ENCODE results near the gene PAX3. TPM values are rescaled to one million over a fixed set of nuclear protein-coding genes. Genes with fewer than 3 reads are reported as not detected.

PAX3 gene
- 18.3 and 21.6 TPM in 2 replicates for total RNA-seq (2014; rRNA removed; shearing (Covaris generic))
- polyA plus RNA-seq (2015; cell fraction: cytosol; rRNA removed), result 31.9 and 33.7 TPM in 2 replicates
- polyA plus RNA-seq (2015; cell fraction: nucleus; rRNA removed), result 33.1 and 39.2 TPM in 2 replicates

DNA sequence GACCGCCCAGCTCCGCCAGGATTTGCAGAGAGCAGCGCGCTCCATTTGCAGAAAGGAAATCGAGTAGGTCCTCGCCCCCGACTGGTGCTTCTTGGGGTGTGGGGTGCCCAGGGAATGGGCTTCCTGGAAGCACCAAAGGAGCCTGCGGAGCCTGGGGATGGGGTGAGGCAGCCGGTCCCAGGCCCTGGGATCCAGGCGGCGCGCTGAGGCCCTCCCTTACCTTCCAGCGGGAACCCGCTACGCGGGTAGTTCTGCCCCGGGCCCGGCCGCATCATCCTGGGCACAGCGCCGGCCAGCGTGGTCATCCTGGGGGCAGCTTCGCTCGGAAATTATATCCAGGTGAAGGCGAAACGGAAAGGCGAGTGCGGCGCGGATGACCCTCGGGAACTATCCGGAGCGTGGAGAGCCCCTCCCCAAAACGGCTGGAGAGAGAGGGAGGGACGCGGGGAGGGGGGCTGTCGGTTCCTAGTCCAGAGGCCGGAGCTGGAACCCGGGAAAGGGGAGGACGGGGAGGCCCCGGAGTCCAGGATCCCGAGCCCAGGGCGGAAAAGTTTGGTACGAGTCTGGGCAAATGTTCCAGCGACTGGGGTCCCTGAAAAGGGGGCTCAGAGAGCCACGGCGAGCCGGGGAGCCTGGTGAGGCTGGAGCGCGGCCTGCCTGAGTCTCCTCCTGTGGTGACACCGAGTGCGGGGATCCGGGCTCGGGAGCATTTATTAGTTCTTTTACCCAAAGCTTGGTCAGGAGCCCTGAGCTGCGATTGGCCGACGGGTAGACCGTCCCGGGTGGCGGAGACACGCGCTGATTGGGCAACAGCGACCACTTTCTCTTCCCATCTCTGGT lies at the start of gene PAX3:
TSS of gene PAX3 (minus strand) at position 688 of the 840 bp plus-strand sequence. CDS start at position 305, 383 bp downstream.
- in situ Hi-C loops (cut with HindIII; ENCODE audit: low pct_unique_long_range_greater_than_20kb, low sequenced_read_pairs), result no loop called here
- DNase-seq (ENCODE audit: low read depth, low spot score), result peak; percentile 88

DNA sequence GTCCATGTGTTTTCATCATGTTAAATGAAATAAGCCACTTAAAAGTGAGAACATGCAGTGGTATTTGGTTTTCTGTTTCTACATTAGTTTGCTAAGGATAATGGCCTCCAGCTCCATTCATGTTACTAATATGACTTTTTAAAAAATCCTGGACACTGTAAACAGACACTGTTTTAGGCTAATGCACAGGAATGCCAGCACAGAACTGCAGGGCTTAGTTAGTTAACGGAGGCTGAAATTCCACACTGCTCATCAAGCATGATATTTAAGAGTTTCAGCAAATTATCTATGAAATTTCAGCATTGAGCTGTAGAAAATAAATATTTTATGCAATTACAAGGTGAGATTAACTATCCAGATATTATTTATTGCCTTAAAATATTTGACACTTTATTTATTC lies 42.5 kb upstream of the PAX3 start:
- no peak for DNase-seq (ENCODE audit: low read depth, low spot score)
- in situ Hi-C loops (cut with HindIII; ENCODE audit: low pct_unique_long_range_greater_than_20kb, low sequenced_read_pairs), result no loop called here

DNA sequence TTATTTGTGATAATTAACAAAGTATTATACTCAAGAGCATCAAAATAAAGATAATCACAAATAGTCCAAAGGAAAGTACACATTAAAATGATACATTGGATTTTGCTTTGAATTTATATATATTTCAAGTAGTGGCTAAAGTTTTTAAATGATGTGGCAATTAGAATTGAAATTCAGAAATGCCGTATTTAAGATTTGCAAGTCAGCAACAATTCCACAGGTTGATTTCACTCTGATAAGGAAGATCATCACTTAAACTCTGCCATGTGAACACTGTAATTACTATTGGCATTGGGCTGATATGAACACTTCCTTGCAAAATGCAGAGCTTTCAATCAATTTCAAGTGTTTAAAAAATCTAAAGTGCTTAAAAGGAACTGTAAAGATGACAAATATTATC lies 39.6 kb upstream of the PAX3 start:
- DNase-seq (ENCODE audit: low read depth, low spot score), result no peak
- in situ Hi-C loops (cut with HindIII; ENCODE audit: low pct_unique_long_range_greater_than_20kb, low sequenced_read_pairs), result no loop called here

DNA sequence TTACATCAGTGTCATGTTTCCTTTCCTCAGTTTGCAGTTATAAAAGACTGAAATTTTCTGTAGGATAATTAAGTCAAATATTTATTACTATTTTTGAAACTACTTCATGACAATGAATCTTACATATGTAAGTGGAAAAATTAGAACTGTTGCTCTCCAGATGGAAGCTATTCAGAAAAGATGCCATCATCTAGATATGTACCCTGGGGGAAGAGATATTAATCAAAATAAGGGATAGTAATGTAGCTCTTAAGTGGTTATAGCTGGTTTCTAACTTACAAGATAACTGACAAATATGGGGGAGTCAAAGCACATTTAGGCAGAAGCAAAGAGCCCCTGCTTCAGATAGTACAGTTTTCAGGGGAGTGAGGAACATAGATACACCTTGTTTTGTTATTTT lies 38.1 kb upstream of the PAX3 start:
- in situ Hi-C loops (cut with HindIII; ENCODE audit: low pct_unique_long_range_greater_than_20kb, low sequenced_read_pairs), result no loop called here
- DNase-seq (ENCODE audit: low read depth, low spot score), result no peak

DNA sequence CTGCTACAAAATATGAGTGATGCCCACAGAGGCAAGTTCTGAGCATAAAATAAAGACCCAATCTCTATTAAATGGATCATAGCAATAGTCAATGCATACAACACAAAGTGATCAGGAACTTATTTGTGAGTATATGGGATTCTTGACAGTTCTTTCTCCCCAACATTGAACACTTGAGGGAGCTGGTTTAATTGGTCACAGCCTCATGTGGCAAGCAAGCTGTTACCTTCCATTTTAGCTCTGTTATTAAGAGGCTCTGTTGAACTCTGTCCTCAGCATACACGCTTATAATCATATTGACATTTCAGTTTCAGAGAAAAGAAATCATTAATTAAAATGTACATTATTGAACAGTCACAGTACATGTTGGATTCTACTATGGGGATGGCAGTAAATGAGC lies 37.6 kb upstream of the PAX3 start:
- no peak for DNase-seq (ENCODE audit: low read depth, low spot score)
- in situ Hi-C loops (cut with HindIII; ENCODE audit: low pct_unique_long_range_greater_than_20kb, low sequenced_read_pairs), result no loop called here

DNA sequence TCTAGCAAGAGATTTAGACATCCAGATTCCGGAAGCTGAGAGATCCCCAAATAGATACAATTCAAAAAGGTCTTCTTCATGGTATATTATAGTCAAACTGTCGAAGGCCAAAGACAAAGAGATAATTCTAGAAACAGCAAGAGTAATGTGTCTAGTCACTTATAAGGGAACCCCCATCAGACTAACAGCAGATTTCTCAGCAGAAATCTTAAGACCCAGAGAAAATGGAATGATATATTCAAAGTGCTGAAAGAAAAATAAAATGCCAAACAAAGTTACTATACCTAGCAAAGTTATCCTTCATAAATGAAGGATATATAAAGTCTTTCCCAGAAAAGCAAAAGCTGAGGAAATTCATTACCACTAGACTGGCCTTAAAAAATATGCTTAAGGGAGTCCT lies 36.1 kb upstream of the PAX3 start:
- DNase-seq (ENCODE audit: low read depth, low spot score), result no peak
- in situ Hi-C loops (cut with HindIII; ENCODE audit: low pct_unique_long_range_greater_than_20kb, low sequenced_read_pairs), result no loop called here

DNA sequence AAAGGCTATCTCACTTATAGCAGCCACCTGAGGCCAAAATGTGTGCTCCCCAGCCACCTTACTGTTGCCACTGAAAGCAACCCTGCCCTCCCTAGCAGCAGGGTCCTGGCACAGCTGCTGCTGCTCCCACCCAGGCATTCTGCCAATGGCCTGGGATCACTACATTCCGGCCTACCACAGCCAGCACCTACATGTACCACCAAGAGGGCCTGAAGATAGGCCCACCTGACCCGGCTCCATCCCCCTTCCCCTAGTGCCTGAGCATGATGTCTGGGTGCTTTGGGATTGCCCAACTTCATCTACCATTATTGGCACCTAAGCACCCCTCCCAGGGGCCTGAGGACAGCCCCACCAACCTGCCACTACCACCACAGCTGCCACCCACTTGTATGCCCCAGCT lies 34.6 kb upstream of the PAX3 start:
- in situ Hi-C loops (cut with HindIII; ENCODE audit: low pct_unique_long_range_greater_than_20kb, low sequenced_read_pairs), result no loop called here
- DNase-seq (ENCODE audit: low read depth, low spot score), result no peak

DNA sequence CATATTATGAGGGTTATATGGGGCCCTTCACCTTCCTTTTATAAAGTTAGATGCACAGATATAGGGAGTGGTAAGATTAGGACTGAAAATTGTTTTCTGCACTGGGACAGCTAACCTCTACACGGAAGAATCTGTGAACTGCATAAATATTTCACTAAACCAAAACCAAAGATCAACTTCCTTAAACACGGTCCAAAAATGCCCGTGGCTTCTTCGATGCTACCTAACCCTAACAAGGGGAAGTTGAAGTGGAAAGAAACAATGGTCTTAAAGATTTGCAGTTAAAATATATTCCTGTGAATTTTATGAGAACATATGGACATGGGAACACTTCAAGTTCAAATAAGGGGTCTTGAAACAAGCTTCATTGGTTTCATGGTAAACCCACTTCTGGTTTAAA lies 33.3 kb upstream of the PAX3 start:
- in situ Hi-C loops (cut with HindIII; ENCODE audit: low pct_unique_long_range_greater_than_20kb, low sequenced_read_pairs), result no loop called here
- DNase-seq (ENCODE audit: low read depth, low spot score), result no peak

DNA sequence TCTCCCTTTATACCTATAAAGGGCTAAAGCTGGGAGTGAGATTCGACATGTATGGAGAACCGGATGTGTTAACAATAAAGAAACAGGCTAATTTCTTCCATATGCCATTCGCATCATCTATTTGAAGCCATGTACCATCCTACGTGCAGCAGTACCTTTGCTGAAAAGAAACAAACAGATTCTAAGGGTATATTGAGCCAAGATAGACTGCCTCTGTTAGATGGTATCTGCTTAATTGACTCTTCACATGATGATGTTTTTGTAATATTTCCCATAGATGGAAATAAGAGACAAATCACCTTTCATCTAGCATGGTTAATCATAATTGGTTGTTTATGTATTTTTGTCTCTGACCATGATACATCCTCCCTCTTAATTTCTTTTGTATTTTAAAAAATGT lies 32.1 kb upstream of the PAX3 start:
- no peak for DNase-seq (ENCODE audit: low read depth, low spot score)
- in situ Hi-C loops (cut with HindIII; ENCODE audit: low pct_unique_long_range_greater_than_20kb, low sequenced_read_pairs), result no loop called here

DNA sequence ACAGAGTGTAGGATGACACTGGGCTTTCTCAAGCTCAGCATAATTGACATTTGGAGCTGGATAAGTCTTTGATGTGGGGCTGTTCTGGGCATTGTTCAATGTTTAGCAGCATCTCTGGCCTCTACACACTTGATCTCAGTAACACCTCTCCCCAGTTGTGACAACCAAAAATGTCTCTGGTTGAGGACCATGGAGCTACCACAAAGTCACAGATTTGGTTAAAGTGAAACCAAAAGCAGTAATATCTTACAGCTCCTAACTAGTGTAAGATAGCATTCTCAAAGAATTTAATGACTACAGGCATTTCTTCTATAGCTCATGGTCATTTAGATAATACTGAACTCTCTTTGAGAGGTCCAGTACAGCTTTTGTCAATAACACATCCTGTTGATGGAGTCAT lies 23.4 kb upstream of the PAX3 start:
- DNase-seq (ENCODE audit: low read depth, low spot score), result no peak
- in situ Hi-C loops (cut with HindIII; ENCODE audit: low pct_unique_long_range_greater_than_20kb, low sequenced_read_pairs), result no loop called here

DNA sequence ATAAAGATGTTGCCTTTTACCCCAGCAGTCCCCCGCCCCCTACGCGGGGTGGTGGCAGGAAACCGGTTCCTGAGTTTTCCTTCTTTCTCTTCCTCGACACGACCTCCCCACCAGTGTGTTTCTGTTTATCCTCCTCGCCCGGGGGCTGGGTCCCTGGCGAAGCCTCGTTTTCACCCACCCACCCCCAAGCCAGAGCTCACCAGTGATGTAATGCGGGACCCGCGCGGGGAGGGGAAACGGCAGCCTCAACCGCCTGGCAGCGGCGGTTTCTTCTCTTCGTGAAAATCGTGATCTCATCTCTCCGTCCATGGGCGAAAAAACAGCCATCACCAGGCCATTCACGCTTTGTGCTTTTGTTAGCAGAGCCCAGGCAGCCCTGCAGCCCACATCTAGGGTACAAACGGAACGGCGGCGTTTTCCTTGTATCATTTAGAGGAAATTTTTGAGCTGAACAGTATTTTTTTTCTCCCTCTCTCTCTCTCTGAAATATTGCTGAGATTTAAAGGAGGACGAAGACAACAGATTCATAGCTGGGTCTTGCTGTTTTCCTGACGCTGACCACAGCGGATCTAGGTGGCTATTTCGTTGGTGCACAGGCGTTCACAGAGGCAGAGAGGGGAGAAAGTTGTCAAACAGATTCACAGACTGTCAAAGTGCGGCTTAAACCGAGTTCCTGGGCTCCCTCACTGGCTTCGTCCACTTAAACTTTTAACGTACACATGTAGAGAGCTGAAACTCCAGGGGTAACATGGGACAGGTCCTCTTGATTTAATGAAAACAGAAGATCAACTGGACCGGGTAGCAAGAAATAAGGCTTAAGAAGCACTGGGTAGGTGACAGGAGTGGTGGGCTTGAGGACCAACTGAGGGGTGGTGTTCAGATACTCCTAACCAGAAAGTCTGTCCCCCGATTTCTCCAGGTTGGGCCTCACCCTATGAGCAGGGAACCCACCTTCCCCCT lies 21.9 kb upstream of the PAX3 start:
- DNase-seq (ENCODE audit: low read depth, low spot score), result no peak
- in situ Hi-C loops (cut with HindIII; ENCODE audit: low pct_unique_long_range_greater_than_20kb, low sequenced_read_pairs), result no loop called here

DNA sequence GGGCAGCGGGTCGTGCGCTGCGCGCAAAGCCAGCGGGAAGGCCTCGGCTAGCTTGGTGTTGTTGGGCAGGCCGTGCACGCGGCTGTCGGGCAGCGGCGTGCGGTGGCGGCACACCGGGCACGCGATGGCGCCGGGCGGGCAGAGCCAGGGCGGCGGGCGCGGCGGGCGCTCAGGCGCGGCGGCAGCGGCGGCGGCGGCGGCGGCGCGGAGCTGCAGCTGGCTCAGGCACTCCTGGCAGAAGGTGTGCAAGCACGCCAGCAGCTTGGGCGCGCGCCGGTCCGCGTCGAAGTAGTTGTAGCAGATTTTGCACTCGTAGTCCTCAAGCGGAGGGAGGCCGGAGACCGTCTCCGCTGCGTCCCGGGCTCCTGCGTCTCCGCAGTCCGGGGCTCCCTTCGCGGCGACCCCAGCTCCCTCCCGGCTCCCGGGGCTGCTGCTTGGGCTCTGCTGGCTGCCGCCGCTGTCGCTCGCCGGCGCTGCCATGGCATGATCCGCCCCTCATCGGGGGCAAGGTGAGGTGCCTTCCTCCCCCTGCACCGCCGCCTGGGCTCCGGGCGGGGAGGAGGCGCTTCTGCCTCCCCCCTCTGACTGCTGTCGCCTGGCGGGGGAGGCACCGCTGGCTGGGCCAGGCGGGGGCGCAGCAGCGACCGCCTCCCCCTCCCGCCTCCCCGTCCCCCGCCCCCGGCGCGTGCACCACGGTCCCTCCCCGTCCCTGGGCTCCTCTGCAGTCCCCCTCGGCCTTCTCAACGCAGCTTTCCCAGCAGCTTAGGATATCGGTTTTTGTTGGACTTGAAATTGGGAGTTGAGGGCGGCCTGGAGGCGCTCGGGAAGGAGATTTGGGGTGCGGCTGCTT lies 21.0 kb upstream of the PAX3 start:
- peak; percentile 10 for DNase-seq (ENCODE audit: low read depth, low spot score)
- in situ Hi-C loops (cut with HindIII; ENCODE audit: low pct_unique_long_range_greater_than_20kb, low sequenced_read_pairs), result no loop called here

DNA sequence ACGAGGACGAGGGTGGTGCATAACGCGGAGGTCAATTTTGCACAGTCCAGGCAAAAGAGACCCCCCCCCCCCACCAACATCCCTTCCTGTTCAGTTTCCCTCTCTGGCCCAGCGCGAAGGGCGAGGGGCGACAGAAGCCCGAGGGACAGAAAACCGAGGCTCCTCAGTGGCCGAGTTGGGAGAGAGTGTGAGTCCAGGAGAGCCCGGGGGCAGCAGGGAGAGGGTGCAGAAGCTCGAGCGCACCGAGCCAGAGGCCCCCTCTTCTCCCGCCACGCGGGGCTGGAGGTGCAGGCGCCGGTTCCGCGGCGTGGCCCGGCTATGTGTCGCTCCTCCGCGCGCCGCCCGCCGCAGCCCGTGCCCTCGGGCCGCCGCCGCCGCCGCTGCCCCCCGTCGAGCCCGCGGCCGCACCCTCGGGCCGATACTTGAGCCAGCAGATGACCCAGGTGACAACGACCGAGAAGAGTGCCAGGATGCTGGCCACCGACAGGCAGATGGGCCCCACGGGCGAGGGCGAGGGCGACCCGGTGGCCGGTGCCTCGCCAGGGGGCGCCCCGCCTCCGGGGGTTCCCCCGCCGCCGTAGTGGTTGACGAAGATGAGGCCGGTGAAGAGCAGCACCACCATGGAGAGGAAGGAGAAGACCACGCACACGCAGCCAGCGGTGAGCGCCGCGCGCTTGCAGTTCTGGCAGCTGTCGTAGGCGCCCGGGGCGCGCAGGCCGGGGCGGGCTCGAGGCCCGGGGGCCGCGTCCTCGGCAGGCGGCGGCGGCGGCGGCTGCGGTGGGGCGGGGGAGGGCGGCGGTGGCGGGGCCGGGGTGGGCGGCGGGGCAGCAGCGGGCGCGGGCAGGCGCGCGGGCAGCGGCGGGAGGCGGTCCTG lies 20.2 kb upstream of the PAX3 start:
- in situ Hi-C loops (cut with HindIII; ENCODE audit: low pct_unique_long_range_greater_than_20kb, low sequenced_read_pairs), result no loop called here
- peak; percentile 24 for DNase-seq (ENCODE audit: low read depth, low spot score)

DNA sequence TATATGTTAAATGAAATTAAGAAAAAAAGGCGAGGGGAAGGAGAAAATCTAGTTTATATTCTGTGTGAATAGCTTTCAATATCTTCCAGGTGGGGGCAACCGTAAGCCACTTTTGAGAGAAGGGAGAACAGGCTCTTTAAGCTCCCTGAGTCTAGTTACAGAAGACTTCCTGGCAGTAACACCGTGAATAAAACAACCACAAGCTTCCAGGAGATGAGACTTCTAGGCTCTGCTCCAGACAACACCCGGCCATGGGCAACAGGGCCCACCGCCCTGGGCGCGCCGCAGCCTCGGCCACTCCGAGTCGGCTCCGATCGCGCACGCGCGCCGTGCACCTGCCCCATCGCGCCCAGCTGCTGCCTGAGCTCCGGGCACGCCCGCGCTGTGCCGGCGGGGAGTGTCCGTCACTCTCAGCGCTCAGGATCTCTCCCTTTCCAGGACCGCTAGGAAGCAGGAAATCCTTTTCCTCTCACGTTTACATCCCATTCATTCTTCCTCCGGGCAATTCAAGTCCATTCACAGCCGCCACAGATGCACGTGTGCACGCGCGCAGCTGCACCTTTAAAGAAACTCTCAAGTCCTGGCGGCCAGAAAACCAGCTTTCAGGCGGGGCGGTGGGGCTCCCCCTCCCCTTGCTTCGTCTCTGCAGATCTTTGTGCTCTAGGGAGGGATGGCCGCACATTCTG lies 19.4 kb upstream of the PAX3 start:
- in situ Hi-C loops (cut with HindIII; ENCODE audit: low pct_unique_long_range_greater_than_20kb, low sequenced_read_pairs), result no loop called here
- DNase-seq (ENCODE audit: low read depth, low spot score), result peak; percentile 68

DNA sequence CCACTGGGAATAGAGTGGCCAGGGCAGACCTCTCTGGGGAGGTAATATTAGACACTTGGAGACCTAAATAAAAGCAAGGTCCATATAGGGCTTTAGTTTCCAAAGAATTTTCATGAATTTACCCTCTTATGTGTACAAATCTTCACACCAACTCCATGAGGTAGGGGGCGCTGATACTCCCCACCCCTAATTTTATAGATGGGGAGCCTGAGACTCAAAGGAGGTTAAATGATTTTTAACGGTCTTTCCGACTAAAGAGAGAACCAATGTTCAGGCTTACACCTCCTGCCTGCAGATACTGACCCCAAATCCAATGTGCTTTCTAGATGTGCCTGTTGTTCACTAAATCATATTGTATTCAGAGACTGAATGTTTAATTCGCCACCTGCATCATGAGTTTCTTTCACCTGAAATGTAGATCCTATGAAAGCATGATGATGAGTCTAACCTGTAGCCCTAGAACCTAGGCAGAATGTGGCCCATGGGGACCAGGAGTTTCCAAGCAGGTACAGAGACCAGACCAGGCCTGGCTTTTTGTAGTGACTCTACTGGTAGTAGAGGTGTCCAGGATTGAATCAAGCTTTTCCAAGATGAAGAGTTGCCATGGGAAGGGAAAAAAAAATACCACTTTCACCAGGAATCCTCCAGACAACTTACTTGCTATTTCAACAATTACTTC lies 16.8 kb upstream of the PAX3 start:
- in situ Hi-C loops (cut with HindIII; ENCODE audit: low pct_unique_long_range_greater_than_20kb, low sequenced_read_pairs), result no loop called here
- peak; percentile 35 for DNase-seq (ENCODE audit: low read depth, low spot score)

DNA sequence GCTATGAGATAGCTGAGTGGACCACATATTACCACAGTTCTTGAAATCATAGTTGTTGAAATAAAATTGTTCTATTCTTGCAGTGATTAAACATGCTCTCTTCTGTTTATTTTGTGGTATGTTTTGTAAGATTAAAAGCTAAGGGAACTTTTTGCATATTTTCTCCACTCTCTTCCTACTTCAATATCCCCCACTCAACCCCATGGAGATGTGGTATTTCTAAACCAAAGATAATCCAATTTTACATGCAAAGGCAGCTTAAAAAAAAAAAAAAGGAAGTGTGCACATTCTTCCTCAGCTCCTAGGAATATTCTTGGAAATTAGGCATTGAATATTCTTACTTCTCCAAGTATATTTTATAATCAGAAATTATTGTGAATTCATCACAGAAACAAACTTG lies 15.0 kb upstream of the PAX3 start:
- DNase-seq (ENCODE audit: low read depth, low spot score), result no peak
- in situ Hi-C loops (cut with HindIII; ENCODE audit: low pct_unique_long_range_greater_than_20kb, low sequenced_read_pairs), result no loop called here

Data from SK-MEL-5 (cell line).